ENCODE results near the gene RTP5.

DNA sequence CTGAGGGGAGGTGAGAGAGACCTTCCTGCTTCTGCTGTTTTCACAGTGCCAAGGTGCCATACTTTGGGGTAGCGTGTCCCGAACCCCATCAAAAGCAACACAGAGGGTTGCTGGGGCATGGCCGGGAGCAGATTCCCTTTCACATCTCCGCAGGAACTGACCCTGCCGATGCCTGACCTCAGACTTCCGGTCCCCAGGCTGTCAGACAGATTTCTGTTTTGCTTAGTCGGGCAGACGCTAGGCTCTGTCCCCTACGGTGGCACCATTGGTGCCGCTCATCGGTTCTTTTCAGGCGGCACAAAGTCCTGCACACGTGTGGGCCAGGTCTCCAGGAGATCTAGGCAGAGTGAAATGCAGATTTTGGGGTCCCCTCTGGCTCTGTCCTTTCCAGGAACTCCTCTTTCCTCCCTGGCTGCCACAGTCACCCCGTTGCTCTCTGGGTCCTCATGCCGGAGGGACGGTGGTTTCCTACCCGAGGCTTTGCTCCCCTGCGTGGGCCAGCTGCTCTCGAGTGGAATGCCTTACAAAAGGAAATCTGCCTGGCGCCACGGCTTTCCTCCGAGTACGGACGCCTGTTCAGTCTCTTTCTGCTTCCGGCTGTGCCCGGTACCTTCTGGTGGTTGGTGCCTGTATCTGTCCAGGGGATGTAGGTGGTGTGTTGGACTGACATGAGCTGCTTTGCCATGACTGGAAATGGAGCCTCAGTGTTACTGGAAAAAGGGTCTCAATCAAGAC is 39.3 kb downstream of the RTP5 start:
- TF ChIP-seq, protein P1, sequence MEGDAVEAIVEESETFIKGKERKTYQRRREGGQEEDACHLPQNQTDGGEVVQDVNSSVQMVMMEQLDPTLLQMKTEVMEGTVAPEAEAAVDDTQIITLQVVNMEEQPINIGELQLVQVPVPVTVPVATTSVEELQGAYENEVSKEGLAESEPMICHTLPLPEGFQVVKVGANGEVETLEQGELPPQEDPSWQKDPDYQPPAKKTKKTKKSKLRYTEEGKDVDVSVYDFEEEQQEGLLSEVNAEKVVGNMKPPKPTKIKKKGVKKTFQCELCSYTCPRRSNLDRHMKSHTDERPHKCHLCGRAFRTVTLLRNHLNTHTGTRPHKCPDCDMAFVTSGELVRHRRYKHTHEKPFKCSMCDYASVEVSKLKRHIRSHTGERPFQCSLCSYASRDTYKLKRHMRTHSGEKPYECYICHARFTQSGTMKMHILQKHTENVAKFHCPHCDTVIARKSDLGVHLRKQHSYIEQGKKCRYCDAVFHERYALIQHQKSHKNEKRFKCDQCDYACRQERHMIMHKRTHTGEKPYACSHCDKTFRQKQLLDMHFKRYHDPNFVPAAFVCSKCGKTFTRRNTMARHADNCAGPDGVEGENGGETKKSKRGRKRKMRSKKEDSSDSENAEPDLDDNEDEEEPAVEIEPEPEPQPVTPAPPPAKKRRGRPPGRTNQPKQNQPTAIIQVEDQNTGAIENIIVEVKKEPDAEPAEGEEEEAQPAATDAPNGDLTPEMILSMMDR (IDR thresholded peaks at IDR 0.05) = no peak
- no peak for TF ChIP-seq POLR2A (IDR thresholded peaks at IDR 0.05)
- no peak for TF ChIP-seq EP300 (IDR thresholded peaks at IDR 0.05)
- no peak for TF ChIP-seq POLR2AphosphoS5 (IDR thresholded peaks at IDR 0.05)

All from gastroesophageal sphincter (tissue), 3 donors.